ENCODE data around the gene AMIGO2.
"Not testable (repeated sequence)": the region's sequence is repeated elsewhere in the genome, so short reads cannot be mapped to it uniquely, and the experiment has no call there.

Gene AMIGO2

GRCh38 chr12:47079468-47079980 is at the start of gene AMIGO2, which contains the start of gene PCED1B:
Gene AMIGO2, minus strand, starts transcription at chr12:47079959. Its CDS starts 957 bp downstream, at chr12:47079002.
Gene PCED1B, plus strand, starts transcription at chr12:47079621. Its CDS starts 155,443 bp downstream, at chr12:47235064.
- peak; percentile 76 for DNase-seq

GRCh38 chr12:47126246-47126645 is 46.5 kb upstream of the AMIGO2 start:
- DNase-seq, result no peak

- peak; percentile 41 for DNase-seq
These were observed 44.7 kb upstream of the AMIGO2 start for GRCh38 chr12:47124451-47124850.

- no peak for DNase-seq
These were observed 44.0 kb upstream of the AMIGO2 start for GRCh38 chr12:47123730-47124129.

GRCh38 chr12:47122602-47123001 is 42.8 kb upstream of the AMIGO2 start:
- DNase-seq, result no peak

- DNase-seq, result peak; percentile 20
These were observed 41.4 kb upstream of the AMIGO2 start for GRCh38 chr12:47121146-47121545.

- no peak for DNase-seq
These were observed 41.0 kb upstream of the AMIGO2 start for GRCh38 chr12:47120736-47121135.

- not testable (repeated sequence) for DNase-seq
These were observed 37.5 kb upstream of the AMIGO2 start for GRCh38 chr12:47117305-47117704.

- peak; percentile 30 for DNase-seq
These were observed 34.7 kb upstream of the AMIGO2 start for GRCh38 chr12:47114481-47114892.

GRCh38 chr12:47112679-47113078 is 32.9 kb upstream of the AMIGO2 start:
- DNase-seq, result no peak

- DNase-seq, result no peak
These were observed 32.1 kb upstream of the AMIGO2 start for GRCh38 chr12:47111854-47112253.

GRCh38 chr12:47111392-47111778 is 31.6 kb upstream of the AMIGO2 start:
- no peak for DNase-seq

- DNase-seq, result no peak
These were observed 31.1 kb upstream of the AMIGO2 start for GRCh38 chr12:47110718-47111391.

GRCh38 chr12:47110011-47110541 is 30.3 kb upstream of the AMIGO2 start:
- no peak for DNase-seq

GRCh38 chr12:47107926-47108325 is 28.2 kb upstream of the AMIGO2 start:
- DNase-seq, result no peak

GRCh38 chr12:47107446-47107845 is 27.7 kb upstream of the AMIGO2 start:
- DNase-seq, result no peak

GRCh38 chr12:47105914-47106674 is 26.3 kb upstream of the AMIGO2 start:
- no peak for DNase-seq

GRCh38 chr12:47102845-47103651 is 23.3 kb upstream of the AMIGO2 start:
- DNase-seq, result peak; percentile 97

GRCh38 chr12:47102406-47102805 is 22.6 kb upstream of the AMIGO2 start:
- no peak for DNase-seq

- peak; percentile 71 for DNase-seq
These were observed 20.4 kb upstream of the AMIGO2 start for GRCh38 chr12:47100160-47100559.

GRCh38 chr12:47099610-47100009 is 19.9 kb upstream of the AMIGO2 start:
- DNase-seq, result no peak

- no peak for DNase-seq
These were observed 18.3 kb upstream of the AMIGO2 start for GRCh38 chr12:47098099-47098498.

Measured in fibroblast of skin of right quadriceps (primary cell).